Measurements from ENCODE around the gene ANKRD65.
A peak's percentile ranks its signal among the peaks of the same experiment; 100 is the strongest.

ANKRD65 gene

DNA sequence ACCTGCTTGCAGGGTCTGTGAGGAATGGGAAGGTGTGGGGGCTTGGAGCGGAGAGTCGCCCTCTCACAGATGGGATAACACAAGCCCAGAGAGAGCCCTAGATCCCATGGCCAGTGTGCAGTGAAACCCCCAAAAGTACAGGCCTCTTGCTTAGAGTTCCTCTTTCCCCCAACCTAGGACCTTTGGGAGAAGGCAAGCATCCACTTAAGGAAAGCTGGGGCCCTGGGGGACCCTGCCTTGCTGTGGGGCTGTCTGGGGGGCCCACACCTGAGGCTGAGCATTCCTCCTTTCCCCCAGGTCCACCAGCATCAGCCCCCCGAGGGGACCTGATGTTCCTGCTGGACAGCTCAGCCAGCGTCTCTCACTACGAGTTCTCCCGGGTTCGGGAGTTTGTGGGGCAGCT is 15.6 kb upstream of the ANKRD65 start:
- TF ChIP-seq CTCF (IDR thresholded peaks at IDR 0.05; ENCODE audit: low read depth, low read length), result no peak
- no peak for DNase-seq (ENCODE audit: extremely low read depth, low read depth)

DNA sequence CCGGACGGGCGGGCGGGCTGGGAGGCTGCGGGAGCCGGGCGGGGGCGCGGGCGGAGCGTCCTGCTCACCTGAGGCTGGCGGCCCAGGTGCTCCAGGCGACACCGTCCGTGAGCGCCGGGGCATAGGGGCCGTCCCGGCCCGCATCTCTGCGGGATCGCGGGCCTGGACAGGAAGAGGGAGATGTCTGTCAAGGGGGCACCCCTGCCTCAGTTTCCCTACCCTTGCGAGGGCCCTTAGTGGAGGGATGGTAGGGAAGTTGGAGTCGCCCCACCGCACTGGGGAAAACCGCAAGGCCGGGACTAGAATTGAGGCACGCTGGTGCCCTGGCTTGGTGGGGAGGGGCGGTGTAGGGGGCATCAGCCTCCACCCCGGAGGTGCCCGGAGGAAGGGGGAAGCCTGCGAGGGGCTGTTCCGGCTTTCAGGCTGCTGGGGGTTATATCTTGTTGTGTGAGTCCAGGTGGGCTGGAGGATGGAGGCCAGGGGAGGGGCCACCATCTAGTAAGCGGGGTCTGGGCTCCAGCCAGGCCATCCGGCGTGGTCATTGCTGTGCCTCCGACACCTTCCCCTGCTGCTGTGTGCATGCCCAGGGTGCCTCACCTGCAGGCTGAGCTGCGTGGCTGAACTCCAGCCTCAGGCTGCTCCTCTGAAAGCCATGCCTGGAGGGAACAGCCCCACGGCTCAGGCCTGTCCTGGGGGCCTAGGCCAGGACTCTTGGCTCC is 15.0 kb upstream of the ANKRD65 start:
- TF ChIP-seq CTCF (IDR thresholded peaks at IDR 0.05; ENCODE audit: low read depth, low read length), result no peak
- no peak for DNase-seq (ENCODE audit: extremely low read depth, low read depth)

DNA sequence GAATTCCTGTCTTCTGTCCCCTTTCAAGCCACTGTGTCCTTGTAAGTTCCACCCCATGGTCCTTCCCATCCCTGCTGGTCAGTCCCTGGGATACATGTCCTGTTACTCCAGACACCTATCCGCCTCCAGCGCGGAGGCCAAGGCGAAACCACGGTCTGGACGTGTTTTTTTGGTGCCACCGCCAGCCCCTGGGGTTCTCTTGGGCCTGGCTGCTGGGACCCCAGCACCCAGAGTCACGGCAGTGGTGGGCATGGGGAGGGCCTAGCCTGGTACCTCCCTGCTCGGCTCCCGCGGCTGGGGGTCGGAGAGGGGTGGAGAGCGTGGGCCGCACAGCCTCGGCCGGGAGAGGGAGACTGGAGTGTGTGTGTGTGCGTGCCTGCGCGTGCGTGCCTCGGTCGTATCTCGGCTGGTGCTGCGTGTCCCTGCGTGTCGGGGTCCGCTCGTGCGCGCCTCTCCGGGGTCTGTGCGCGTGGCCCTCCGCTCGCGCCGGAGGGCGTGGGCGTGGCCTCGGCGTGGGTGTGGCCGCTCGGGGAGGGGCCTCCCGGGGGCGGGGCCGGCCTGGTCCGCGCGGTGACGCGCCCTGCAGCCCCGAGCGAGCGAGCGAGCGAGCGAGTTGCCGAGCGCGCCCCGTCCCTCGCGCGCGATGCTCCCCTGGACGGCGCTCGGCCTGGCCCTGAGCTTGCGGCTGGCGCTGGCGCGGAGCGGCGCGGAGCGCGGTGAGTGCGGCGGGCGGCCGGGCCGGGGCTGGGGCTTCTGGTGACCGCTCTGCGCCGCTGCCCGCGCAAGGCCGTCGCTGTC is 14.2 kb upstream of the ANKRD65 start, which contains the start of gene VWA1:
Gene VWA1 (plus strand): TSS at position 585 of the 798 bp plus-strand sequence. CDS start 59 bp downstream, at position 644.
- DNase-seq (ENCODE audit: extremely low read depth, low read depth), result peak; percentile 15
- no peak for TF ChIP-seq CTCF (IDR thresholded peaks at IDR 0.05; ENCODE audit: low read depth, low read length)

DNA sequence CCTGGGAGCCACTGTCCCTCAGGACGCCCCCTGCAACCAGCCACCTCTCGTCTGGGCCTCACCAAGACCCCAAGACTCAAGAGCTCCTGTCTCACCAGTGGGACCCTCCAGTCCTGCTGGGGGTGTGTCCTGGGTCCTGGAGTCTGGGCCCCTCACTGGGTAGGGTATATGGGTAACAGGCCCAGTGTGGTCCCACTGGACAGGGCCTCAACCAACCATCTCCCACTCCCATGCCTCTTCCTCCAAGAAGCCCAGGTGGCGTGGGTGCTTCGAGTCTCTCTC is 13.7 kb upstream of the ANKRD65 start:
- TF ChIP-seq CTCF (IDR thresholded peaks at IDR 0.05; ENCODE audit: low read depth, low read length), result no peak
- DNase-seq (ENCODE audit: extremely low read depth, low read depth), result no peak

DNA sequence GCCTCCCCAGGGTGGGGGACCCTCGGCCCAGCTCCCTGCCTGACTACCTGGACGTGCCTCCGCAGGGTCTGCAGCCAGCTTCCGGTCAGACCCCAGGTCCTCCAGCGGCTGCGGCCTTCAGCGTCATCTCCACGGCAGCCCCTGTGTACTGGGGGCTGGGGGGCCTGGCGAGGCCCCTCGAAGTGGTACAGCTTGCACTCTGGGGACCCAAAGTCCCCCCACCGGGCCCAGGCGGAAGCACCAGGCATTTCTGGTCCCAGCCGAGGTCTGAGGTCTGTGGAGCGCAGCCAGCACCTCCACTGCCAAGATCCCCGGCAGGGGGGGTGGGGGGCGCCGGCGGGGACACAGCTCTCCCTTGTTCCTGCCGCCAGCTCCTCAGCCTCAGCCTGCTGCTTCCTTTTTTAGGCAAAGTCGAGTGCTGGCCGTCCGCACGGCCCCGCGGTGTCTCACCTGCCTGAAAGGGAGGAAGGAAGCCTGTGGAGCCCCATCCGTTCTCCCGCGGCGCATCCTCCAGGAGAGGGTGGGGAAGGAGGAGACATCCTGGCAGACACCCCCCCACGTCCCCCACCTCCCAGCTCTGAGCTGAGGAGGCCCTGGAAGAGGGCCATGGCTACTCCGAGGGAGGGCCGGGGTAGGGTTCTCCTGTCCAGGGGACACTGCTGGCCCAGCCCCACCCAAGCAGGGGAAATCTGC is 13.2 kb upstream of the ANKRD65 start:
- no peak for TF ChIP-seq CTCF (IDR thresholded peaks at IDR 0.05; ENCODE audit: low read depth, low read length)
- no peak for DNase-seq (ENCODE audit: extremely low read depth, low read depth)

DNA sequence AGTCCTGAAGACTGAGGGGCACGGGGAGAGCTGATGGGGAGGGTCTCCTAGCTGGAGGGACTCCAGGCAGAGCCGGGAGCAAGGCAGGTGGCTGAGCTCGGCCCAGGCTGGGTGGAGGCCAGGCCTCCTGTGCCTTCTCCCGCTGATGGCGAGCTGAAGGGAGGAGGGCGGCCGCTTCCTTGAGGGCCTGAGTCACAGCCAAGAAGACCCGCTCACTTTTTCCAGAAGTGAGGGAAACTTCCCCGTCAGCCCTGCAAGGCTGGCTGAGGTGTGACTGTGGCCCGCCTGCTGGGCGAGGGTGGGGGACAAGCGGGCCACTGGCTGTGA is 12.7 kb upstream of the ANKRD65 start:
- TF ChIP-seq CTCF (IDR thresholded peaks at IDR 0.05; ENCODE audit: low read depth, low read length), result no peak
- DNase-seq (ENCODE audit: extremely low read depth, low read depth), result no peak
